Smooth muscle cell (in vitro differentiated cells): Measurements from ENCODE around the gene SLC13A4. TPM values are rescaled to one million over a fixed set of nuclear protein-coding genes. Genes with fewer than 3 reads are reported as not detected.
A peak's percentile ranks its signal among the peaks of the same experiment; 100 is the strongest.

Experiments used
- DNase-seq: peaks from one replicate; lab custom pipeline; 2025; ENCODE audit not compliant: unreplicated experiment; lab: John Stamatoyannopoulos, UW
- H2AFZ ChIP-seq: fragments of 200-600 bp; sonication (generic); 2 replicates; pipeline ENCODE4 v1.6.0; 2016; ENCODE audit warnings: antibody characterized with exemption, low read depth, mild to moderate bottlenecking
- H3F3A ChIP-seq: fragments of 200-600 bp; sonication (generic); 2 replicates; pipeline ENCODE4 v1.6.0; 2017; ENCODE audit warnings: antibody characterized with exemption, low read depth
- H3K27ac ChIP-seq: fragments of 200-600 bp; sonication (generic); 2 replicates; pipeline ENCODE4 v1.5.1; 2016; ENCODE audit warnings: low read depth, mild to moderate bottlenecking
- H3K27me3 ChIP-seq: fragments of 200-600 bp; sonication (generic); 2 replicates; pipeline ENCODE4 v1.6.1; 2016; ENCODE audit warnings: low read depth, mild to moderate bottlenecking
- H3K36me3 ChIP-seq: fragments of 200-600 bp; sonication (generic); 2 replicates; pipeline ENCODE4 v1.5.1; 2016; ENCODE audit warnings: low read depth
- H3K4me1 ChIP-seq: fragments of 200-600 bp; sonication (generic); 2 replicates; pipeline ENCODE4 v1.5.1; 2016; ENCODE audit warnings: low read depth
- H3K4me2 ChIP-seq: fragments of 200-600 bp; sonication (generic); 2 replicates; pipeline ENCODE4 v1.6.0; 2016; ENCODE audit warnings: mild to moderate bottlenecking
- H3K4me3 ChIP-seq: fragments of 200-600 bp; sonication (generic); 2 replicates; pipeline ENCODE4 v1.5.1; 2016; ENCODE audit warnings: mild to moderate bottlenecking
- H3K79me2 ChIP-seq: fragments of 200-600 bp; sonication (generic); 2 replicates; pipeline ENCODE4 v1.6.0; 2016; ENCODE audit warnings: low read depth, mild to moderate bottlenecking
- H3K9ac ChIP-seq: fragments of 200-600 bp; sonication (generic); 2 replicates; pipeline ENCODE4 v1.6.0; 2016; ENCODE audit warnings: low read depth
- H3K9me3 ChIP-seq: fragments of 200-600 bp; sonication (generic); replicated peaks from 2 replicates; pipeline ENCODE4 v1.5.1; 2016; ENCODE audit warnings: low read depth
- H4K20me1 ChIP-seq: fragments of 200-600 bp; sonication (generic); 2 replicates; pipeline ENCODE4 v1.6.0; 2016; ENCODE audit warnings: low read depth
- WGBS: methylation state at CpG from one replicate; pipeline ENCODE4 v1.1.7; 2016; ENCODE audit warnings: low lambda C conversion rate; 5-methylcytosine and 5-hydroxymethylcytosine counted together
- polyA plus RNA-seq: library from polyadenylated mRNA; unstranded; fragments of >200 nt; fragmentation: Nextera tagmentation; extraction: Ambion mirVana; gene quantifications from 2 replicates; pipeline ENCODE4 v1.2.1, GENCODE V29; 2016
- total RNA-seq: library from RNA; depleted of rRNA; stranded (reverse); fragments of >200 nt; gene quantifications from 2 replicates; pipeline ENCODE4 v1.2.3, GENCODE V29; 2014
- TF ChIP-seq, protein P1 (sequence below): fragments of 200-600 bp; sonication (generic); IDR thresholded peaks from 2 replicates; pipeline ENCODE4 v1.5.1; 2017; ENCODE audit warnings: borderline replicate concordance, mild to moderate bottlenecking, antibody characterized with exemption; ENCODE audit not compliant: insufficient read depth, poor library complexity, severe bottlenecking

SLC13A4 gene
- total and polyA plus RNA-seq, 2 experiments from 2014 or later: 0.61 TPM; not detected in 1

DNA sequence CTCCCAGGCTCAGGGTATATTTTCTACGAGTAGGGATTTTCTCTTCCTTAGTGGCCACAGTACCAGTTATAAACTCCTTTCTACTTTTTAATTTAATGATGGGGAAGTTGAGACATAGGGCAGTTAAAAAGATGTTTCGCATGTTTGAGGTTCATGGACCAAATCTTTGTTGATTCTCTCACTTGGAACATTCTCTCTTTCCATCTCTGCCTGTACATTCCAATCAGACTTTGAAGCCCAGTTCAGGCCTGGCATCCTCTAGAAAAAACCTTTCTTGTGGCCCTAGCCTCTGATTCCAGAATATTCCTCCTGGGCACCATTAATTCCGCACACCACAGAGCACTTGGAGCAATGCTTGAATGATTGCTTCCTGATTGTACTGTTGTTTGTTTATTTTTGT, 18.5 kb downstream of the SLC13A4 start:
- H3K36me3 ChIP-seq: no peaks in the 10 kb centered on the region
- DNase-seq: no peak
- no peaks in the 10 kb centered on the region for H4K20me1 ChIP-seq
- no peak overlapping the region for H2AFZ ChIP-seq
- no peak overlapping the region for H3K4me3 ChIP-seq
- peaks cover 3% of the 10 kb centered on the region for H3K4me1 ChIP-seq
- peak overlapping the region; percentile 2 for H3K27ac ChIP-seq
- no peaks in the 10 kb centered on the region for H3K27me3 ChIP-seq
- H3K79me2 ChIP-seq: no peaks in the 10 kb centered on the region
- no peak overlapping the region for H3K4me2 ChIP-seq
- TF ChIP-seq, protein P1, sequence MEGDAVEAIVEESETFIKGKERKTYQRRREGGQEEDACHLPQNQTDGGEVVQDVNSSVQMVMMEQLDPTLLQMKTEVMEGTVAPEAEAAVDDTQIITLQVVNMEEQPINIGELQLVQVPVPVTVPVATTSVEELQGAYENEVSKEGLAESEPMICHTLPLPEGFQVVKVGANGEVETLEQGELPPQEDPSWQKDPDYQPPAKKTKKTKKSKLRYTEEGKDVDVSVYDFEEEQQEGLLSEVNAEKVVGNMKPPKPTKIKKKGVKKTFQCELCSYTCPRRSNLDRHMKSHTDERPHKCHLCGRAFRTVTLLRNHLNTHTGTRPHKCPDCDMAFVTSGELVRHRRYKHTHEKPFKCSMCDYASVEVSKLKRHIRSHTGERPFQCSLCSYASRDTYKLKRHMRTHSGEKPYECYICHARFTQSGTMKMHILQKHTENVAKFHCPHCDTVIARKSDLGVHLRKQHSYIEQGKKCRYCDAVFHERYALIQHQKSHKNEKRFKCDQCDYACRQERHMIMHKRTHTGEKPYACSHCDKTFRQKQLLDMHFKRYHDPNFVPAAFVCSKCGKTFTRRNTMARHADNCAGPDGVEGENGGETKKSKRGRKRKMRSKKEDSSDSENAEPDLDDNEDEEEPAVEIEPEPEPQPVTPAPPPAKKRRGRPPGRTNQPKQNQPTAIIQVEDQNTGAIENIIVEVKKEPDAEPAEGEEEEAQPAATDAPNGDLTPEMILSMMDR: no peak
- no peak overlapping the region for H3K9ac ChIP-seq
- WGBS: 63% methylated on average over 3 of the region's 3 CpGs
- H3K9me3 ChIP-seq: no peaks in the 10 kb centered on the region
- peaks cover 6% of the 10 kb centered on the region for H3F3A ChIP-seq

DNA sequence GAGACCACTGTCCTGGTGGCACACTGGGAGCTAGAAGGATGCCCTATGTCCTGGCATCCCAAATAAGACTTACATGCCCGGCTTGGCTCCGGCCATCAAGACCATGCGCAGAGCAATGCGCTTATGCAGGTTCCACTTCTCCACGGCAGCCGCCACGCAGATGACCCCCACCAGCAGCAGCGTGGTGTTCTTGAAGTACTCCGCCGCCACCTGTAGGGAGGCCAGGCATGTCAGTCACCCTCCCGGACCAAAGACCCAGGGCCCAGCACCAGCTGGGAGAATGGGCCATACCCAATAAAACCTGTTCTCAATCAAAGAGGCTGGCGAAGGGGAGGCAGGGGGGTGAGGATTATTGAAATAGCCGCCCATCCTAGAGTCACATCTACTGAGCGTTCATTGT, 19.9 kb downstream of the SLC13A4 start:
- Histone ChIP-seq H3K36me3 (no peaks in the 10 kb centered on the region), H3K9me3 (no peaks in the 10 kb centered on the region)
- TF ChIP-seq, protein P1: no peak

DNA sequence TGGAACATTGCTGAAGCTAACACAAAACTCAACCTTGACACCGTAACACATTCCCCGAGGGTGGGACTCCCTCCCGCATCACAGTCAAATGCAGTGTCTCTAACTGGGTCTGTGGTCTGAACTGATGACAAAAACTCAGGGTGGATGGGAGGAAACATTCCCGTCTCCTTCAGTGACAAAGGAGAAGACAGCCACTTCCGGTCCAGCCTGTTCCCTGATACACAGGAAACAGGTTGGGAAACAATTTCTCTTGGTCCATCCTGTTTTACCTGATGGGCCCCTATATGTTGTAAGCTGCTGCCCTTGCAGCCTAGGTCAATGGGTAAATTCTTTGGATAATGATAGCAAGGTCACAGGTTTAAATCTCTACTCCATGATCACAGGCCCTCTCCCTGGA, 20.4 kb downstream of the SLC13A4 start:
- H3K27ac ChIP-seq: peak overlapping the region; percentile 85
- no peak for DNase-seq
- H3K27me3 ChIP-seq: no peaks in the 10 kb centered on the region
- H3K4me2 ChIP-seq: no peak overlapping the region
- TF ChIP-seq, protein P1: no peak
- no peaks in the 10 kb centered on the region for H3K36me3 ChIP-seq
- H3K9ac ChIP-seq: no peak overlapping the region
- peaks cover 6% of the 10 kb centered on the region for H3F3A ChIP-seq
- 83% methylated on average over 5 of the region's 5 CpGs for WGBS
- no peak overlapping the region for H2AFZ ChIP-seq
- no peaks in the 10 kb centered on the region for H3K79me2 ChIP-seq
- no peaks in the 10 kb centered on the region for H4K20me1 ChIP-seq
- no peaks in the 10 kb centered on the region for H3K9me3 ChIP-seq
- H3K4me3 ChIP-seq: no peak overlapping the region
- H3K4me1 ChIP-seq: no peaks in the 10 kb centered on the region

More for the DNA sequence above, 19.9 kb downstream of the SLC13A4 start:
- no peaks in the 10 kb centered on the region for H3K79me2 ChIP-seq
- DNase-seq: no peak
- H3K4me3 ChIP-seq: no peak overlapping the region
- H3K9ac ChIP-seq: no peak overlapping the region
- H2AFZ ChIP-seq: no peak overlapping the region
- H3F3A ChIP-seq: peaks cover 6% of the 10 kb centered on the region
- no peak overlapping the region for H3K4me2 ChIP-seq
- H4K20me1 ChIP-seq: no peaks in the 10 kb centered on the region
- no peaks in the 10 kb centered on the region for H3K27me3 ChIP-seq
- 92% methylated on average over 14 of the region's 14 CpGs for WGBS
- H3K4me1 ChIP-seq: no peaks in the 10 kb centered on the region
- peak overlapping the region; percentile 85 for H3K27ac ChIP-seq

- no peaks in the 10 kb centered on the region for H3K27me3 ChIP-seq
- TF ChIP-seq, protein P1: no peak
Measured at GRCh38 chr7:135706858-135707569, 21.0 kb downstream of the SLC13A4 start.

More at GRCh38 chr7:135706858-135707569, 21.0 kb downstream of the SLC13A4 start:
- H3K79me2 ChIP-seq: no peaks in the 10 kb centered on the region
- H4K20me1 ChIP-seq: no peaks in the 10 kb centered on the region
- peaks cover 6% of the 10 kb centered on the region for H3F3A ChIP-seq
- no peak overlapping the region for H3K4me3 ChIP-seq
- DNase-seq: no peak
- H3K9me3 ChIP-seq: no peaks in the 10 kb centered on the region
- H3K27ac ChIP-seq: peak overlapping the region; percentile 85
- no peak overlapping the region for H2AFZ ChIP-seq
- WGBS: 44% methylated on average over 7 of the region's 7 CpGs
- no peaks in the 10 kb centered on the region for H3K4me1 ChIP-seq
- H3K36me3 ChIP-seq: no peaks in the 10 kb centered on the region
- peak overlapping the region; percentile 2 for H3K4me2 ChIP-seq
- H3K9ac ChIP-seq: no peak overlapping the region
